HG03469 (cell line): Measurements from ENCODE around the gene ISG15.
A peak's percentile ranks its signal among the peaks of the same experiment; 100 is the strongest.

Source experiments
- ATAC-seq: cut with Tn5 transposase; IDR thresholded peaks from one replicate; pipeline ENCODE4 v1.9.1; 2021; ENCODE audit warnings: mild to moderate bottlenecking, moderate library complexity, moderate number of reproducible peaks; ENCODE audit not compliant: unreplicated experiment

Gene ISG15

DNA sequence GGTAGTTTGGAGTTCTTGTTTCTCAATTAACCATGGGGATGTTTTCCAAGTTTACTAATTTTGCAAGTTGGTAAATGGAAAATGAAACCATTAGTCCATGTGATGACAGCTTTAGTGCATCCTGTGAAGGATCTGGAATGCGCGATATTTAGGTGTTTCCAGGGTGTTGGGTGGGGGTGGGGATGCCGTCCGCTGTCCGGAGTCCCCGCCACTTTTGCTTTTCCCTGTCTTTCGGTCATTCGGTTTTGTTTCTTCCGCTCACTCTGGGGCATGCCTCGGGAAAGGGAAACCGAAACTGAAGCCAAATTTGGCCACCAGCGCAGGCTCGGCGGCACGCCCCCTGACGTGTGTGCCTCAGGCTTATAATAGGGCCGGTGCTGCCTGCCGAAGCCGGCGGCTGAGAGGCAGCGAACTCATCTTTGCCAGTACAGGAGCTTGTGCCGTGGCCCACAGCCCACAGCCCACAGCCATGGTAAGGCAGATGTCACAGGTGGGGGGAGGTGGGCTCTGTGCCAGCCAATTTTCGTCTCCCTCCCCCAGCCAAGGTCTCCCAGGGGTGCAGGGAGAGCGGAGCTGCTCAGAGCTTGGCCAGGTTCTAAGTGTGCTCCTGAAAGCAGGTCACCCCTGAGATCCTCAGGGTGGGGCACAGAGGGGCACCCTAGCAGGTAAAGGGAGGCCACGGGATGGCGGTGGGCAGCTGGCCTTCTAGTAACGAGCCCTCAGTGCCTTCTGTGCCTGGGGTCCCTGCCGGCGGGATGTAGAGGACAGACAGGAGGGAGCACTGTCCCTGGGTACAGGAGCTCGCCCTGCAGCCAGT lies at the start of gene ISG15:
Gene ISG15 (plus strand): TSS at position 393 of the 817 bp plus-strand sequence. CDS start 77 bp downstream, at position 470.
- peak; percentile 74 for ATAC-seq

DNA sequence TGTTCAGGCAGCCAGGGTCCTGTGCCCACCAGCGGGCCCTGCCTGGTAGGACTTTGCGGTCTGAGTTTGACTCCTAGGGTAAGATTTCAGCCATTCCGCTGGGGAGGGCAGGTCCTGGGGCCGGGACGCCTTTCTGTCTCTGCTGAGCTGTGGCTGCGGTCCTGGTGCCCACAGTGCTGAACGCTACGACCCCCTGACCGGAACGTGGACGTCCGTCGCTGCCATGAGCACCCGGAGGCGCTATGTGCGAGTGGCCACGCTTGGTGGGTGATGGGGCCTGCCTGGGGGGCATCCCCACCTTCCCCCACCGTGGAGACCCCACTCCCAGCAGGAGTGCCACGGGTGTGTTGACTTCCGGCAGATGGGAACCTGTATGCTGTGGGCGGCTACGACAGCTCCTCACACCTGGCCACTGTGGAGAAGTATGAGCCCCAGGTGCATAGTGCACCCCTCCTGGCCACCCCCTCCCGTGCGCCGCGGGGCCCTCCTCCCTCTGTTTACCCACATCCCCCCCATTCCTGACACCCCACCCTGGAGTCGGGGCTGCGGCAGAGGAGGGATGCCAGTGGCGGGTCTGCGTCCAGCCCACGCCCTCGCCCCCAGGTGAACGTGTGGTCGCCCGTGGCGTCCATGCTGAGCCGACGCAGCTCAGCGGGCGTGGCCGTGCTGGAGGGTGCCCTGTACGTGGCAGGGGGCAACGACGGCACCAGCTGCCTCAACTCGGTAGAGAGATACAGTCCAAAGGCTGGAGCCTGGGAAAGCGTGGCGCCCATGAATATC lies 49.4 kb upstream of the ISG15 start:
- ATAC-seq = no peak

DNA sequence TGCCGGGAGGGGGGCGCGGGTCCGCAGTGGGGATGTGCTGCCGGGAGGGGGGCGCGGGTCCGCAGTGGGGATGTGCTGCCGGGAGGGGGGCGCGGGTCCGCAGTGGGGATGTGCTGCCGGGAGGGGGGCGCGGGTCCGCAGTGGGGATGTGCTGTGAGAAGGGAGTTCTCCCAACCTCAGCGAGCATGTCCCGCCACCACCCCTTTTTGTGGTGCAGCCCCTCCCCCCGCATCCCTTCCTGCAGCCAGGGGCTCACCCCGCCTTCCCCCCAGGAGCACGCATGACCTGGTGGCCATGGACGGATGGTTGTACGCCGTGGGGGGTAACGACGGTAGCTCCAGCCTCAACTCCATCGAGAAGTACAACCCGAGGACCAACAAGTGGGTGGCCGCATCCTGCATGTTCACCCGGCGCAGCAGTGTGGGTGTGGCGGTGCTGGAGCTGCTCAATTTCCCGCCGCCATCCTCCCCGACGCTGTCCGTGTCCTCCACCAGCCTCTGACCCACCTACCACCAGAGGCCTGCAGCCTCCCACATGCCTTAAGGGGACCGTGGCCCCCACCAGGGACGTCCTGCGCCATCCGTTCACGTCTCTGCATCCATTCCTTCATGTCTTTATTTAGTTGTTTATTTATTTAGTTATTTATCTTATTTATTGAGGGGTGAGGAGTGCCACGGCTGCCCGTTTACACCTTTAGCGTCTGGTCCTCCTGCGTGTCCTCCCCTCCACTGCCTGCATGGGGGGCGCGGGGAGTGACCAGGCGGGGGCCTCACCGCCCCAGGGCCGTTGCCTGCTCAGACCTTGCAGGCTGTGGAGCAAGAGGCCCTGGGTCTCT lies 48.4 kb upstream of the ISG15 start:
- no peak for ATAC-seq

DNA sequence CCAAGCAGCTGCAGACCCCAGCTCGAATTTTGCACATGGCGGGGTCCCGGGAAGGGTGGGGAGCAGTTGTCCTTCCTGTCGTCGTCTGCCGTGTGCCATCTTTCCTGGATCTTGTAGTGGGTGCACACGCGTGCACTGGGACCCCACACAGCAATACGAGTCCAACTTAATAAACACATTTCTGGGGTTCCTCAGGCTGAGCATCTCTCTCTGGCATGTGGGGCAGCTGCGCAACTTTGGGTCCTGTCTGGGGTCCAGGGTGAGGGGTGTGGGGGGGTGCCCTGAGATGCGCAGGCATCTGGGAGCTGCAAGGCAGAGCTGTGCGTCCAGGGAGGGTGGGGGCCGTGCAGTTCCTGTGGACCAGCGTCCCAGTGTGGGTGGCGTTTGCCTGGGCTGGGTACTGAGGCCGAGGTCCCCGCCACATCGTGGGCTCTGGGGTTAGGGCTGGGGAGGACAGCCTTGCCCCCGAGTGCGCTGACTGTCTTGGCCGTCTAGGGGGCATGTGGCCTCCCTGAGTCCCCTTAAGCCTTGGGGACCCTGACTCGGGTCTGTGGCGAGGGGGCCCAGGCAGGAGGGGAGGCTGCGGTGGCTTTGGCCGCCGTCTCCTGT lies 47.7 kb upstream of the ISG15 start:
- no peak for ATAC-seq

DNA sequence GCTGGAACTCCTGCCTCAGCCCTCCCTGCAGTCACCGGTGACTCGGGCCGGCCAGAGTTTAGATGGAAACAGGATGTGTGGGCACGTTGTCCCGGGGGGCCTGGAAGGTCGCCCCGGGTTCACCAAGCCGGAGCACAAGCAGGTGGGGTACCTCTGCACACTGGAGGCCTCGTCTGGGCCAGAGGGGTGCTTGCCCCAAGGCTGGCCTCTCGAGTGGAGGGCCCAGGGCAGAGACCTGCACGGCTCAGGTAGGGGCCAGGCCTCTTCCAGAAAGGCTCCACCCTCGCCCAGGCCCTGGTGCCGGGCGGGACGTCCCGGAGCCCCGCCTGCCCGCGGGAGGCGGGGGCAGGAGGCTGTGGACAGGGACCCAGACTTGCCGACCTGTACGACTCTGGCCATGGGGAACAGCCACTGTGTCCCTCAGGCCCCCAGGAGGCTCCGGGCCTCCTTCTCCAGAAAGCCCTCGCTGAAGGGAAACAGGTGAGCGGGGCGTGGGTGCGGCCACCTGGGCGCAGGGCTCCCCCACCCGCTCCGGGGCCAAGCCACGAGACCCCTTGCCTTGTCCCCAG lies 47.1 kb upstream of the ISG15 start, which contains the start of gene PLEKHN1:
Gene PLEKHN1 (plus strand): TSS at position 348 of the 569 bp plus-strand sequence. CDS start 50 bp downstream, at position 398.
- ATAC-seq = no peak

DNA sequence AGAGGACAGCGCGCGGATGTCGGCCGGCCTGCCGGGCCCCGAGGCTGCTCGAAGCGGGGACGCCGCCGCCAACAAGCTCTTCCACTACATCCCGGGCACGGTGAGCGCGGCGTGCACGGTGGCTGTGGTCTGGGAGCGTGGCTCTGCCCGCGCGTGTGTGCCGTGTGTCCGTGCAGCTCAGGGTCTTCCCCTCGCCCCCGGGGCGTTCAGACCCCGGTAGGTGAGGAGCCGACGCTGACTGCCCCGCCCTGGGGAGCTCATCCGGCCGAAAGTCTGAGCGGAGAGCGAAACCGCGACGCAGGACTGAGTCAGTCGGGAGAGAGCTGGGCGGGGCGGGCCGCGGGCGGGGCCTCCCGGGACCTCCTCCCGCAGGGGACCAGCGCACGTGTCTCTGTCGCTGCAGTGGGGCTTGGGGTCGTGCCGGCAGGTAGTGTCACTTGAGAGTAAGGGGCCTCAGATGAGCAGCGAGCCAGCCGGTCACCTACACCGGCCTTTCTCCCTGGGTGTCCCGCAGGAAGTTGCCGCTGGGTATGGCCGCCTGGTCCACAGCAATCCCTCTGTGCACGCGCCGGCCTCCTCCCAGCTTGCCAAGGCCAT lies 46.5 kb upstream of the ISG15 start:
- no peak for ATAC-seq

DNA sequence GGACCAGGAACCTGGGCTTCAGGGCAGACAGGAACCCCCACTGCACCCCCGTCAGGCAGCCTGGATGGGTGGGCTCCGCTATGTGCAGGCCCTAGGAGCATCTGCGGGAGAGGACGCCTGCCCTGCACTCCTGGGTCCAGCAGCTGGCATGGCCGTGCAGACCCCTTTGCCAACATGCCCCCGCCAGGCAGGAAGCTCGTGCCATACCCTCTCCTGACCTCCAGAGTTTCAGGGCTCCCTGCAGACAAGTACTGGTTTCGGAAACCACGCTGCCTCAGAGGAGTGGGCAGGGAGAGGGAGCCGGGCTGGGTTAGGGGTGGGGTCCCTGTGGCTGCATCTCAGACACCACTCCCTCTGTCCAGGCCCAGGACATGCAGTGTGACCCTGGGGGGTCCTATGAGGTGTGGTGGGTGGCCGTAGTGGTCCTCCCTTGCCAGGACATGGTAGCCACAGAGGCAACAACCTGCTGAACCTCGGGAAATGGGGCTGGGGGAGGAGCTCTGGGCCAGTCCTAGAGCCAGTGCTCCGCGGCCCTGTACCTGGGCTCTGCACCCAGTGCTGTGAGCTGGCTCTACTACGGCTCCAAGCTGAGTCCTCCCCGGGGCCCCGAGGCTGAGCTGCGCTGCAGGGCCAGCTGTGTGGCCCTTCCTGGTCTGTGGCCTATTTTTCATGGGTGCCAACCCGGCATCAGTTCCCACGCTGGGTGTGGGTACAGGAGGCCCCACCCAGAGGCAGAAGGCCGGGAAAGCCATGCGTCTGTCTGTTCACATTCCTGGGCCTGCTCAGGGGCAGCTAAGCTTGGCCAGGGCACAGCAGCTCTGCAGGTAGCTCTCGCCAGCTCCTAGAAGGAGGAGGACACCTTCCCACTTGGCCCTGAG lies 45.6 kb upstream of the ISG15 start:
- ATAC-seq = no peak

DNA sequence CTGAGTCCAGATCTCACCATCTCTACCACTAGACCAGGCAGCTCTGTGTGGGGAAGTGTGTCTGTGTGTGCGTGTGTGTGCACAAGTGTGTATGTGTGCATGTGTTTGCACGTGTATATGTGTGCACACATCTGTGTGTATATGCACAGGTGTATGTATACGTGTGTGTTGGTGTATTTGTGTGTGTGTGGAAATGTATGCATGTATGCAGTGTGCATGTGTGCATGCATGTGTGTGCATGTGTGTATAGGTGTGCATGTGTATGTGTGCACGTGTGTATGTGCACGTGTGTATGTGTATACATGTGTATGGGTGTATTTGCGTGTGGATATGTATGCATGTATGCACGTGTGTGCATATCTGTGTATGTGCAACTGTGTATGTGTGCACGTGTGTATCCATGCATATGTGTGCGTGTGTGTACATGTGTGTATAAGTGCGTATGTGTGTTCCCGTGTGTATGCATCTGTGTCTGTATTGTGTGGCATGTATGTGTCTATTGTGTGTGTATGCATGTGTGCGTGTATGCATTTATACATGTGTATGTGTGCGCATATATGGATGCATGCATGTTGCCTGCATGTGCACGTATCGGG lies 43.9 kb upstream of the ISG15 start:
- no peak for ATAC-seq

DNA sequence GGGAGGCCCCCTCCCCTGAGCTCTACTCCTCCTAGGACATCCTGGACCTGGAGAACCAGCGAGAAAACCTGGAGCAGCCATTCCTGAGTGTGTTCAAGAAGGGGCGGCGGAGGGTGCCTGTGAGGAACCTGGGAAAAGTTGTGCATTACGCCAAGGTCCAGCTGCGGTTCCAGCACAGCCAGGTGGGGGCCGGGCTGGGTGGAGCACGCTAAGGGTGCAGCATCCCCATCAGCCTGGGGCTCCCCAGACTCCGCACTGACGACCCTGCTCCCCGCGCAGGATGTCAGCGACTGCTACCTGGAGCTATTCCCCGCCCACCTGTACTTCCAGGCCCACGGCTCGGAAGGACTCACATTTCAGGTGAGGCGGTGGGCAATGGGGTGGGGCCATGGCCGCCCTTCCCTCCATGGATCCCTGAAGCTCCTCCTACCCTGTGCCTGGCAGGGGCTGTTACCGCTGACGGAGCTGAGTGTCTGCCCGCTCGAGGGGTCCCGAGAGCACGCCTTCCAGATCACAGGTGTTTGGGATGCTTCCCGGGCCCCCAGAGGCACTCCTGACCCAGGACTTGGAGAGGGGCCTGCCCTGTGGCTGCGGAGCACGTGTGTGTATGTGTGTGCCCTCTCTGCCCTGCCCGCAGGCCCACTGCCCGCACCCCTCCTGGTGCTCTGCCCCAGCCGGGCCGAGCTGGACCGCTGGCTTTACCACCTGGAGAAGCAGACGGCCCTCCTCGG lies 42.9 kb upstream of the ISG15 start:
- ATAC-seq = no peak

DNA sequence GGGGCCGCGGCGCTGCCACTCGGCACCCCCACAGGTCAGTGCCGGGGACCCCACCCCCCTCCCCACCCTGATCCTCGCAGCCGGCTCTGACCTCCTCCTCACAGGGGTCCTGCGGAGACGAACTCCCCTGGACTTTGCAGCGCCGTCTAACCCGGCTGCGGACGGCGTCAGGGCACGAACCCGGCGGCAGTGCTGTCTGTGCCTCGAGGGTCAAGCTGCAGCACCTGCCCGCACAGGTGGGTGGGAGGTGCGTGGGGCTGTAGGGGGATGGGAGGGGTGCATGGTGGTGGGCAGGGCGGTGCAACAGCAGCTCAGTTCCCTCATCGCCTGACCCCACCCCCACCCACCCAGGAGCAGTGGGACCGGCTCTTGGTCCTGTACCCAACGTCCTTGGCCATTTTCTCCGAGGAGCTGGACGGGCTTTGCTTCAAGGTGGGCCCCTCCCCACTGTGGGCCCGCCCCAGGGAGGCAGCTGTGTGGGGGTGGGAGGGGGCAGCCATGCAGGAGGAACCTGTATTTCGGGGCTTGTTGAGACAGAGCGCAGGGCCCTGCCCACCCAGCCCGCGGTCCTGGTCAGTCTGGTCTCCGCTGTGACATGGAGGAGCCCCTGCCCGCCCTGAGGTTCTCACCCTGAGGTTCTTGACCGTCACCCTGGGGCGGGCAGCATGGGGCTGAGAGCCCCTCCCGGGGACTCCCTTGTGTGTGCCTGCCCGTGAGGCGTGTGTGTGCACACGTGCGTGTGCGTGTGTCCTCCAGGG lies 42.1 kb upstream of the ISG15 start:
- no peak for ATAC-seq

DNA sequence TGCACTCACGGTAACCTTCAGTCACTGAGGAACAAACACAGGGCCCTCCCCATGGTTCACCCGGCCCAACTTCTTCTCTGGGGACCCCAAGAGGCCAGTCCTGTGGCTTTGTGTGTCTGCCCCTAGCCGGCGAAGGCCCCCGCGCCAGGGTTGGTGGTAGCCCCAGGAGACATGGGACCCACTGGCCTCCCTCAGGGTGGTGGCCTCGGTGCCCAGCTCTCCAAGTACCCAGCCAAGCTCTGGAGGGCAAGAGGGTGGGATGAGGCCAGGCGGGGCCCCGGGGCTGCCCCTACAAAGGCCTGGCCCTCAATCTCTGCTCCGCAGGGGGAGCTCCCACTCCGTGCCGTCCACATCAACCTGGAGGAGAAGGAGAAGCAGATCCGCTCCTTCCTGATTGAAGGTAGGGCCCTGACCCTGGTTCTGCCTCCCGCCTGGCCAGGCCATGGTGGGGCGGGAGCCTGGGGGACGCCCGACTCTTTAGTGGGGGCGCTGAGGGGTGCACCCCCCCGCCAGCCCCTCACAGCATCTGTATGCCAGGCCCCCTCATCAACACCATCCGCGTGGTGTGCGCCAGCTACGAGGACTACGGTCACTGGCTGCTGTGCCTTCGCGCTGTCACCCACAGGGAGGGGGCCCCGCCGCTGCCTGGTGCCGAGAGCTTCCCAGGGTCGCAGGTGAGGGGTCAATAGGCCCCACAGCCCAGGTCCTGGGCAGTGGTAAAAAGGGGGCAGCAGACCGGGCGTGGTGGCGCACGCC lies 41.4 kb upstream of the ISG15 start:
- ATAC-seq = no peak

DNA sequence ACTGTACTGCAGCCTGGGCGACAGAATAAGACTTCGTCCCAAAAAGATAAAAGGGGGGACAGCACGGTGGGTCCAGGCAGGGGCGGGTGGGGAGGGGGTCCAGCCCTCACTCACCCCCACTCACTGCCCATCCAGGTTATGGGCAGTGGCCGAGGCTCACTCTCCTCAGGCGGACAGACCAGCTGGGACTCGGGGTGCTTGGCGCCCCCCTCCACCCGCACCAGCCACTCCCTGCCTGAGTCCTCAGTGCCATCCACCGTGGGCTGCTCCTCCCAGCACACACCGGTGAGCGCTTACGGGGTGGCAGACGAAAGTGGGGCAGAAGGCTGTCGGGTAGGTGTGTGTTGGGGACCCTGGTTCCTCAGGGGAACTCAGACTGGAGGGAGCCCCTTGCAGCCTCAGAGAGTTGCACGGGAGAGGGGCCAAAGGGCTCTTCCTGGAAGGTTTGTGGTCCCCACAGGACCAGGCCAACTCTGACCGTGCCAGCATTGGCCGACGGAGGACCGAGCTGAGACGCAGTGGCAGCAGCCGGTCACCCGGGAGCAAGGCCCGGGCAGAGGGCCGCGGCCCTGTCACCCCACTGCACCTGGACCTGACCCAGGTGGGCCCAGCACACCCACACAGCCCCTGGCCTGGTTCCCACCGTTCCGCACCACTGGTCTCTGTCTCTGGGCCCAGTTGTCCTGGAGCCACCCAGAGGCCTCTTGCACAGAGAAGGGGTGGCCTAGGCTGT lies 40.4 kb upstream of the ISG15 start:
- ATAC-seq = no peak

DNA sequence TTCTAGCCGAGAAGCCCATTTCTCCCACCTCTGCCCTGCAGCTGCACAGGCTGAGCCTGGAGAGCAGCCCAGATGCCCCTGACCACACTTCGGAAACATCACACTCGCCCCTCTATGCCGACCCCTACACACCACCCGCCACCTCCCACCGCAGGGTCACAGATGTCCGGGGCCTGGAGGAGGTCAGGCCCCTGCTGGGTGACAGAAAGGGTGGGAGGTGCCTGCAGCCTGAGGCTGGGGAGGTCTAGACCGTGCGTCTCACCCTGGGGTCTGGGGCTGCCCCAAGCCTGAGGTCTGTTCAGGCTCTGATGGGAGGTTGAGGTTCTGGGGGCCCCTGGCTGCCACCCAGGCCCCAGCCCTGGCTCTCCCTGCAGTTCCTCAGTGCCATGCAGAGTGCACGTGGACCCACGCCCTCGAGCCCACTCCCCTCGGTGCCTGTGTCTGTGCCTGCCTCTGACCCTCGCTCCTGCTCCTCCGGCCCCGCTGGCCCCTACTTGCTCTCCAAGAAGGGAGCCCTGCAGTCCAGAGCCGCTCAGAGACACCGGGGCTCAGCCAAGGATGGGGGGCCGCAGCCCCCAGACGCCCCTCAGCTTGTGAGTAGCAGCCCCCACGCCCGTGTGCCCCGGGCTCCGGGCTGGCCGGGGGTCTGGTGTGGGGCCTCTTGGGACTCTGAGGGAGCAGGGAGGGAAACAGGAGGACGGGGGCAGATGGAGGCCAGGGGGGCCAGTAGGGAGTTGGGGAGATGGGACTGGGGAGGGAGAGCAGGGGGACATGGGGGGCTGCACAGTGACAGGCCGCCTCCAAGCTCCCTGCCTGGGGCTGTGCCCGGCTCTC lies 39.6 kb upstream of the ISG15 start:
- ATAC-seq = no peak

DNA sequence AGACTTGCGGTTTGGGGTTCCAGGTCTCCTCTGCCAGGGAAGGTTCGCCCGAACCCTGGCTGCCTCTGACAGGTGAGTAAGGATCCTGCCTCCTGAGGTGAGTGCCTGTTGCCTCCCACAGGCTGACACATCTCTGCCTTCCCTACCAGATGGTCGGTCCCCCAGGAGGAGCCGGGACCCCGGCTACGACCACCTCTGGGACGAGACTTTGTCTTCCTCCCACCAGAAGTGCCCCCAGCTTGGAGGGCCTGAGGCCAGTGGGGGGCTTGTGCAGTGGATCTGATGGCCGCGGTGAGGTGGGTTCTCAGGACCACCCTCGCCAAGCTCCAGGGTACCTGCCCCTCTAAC lies 39.0 kb upstream of the ISG15 start:
- ATAC-seq = no peak

DNA sequence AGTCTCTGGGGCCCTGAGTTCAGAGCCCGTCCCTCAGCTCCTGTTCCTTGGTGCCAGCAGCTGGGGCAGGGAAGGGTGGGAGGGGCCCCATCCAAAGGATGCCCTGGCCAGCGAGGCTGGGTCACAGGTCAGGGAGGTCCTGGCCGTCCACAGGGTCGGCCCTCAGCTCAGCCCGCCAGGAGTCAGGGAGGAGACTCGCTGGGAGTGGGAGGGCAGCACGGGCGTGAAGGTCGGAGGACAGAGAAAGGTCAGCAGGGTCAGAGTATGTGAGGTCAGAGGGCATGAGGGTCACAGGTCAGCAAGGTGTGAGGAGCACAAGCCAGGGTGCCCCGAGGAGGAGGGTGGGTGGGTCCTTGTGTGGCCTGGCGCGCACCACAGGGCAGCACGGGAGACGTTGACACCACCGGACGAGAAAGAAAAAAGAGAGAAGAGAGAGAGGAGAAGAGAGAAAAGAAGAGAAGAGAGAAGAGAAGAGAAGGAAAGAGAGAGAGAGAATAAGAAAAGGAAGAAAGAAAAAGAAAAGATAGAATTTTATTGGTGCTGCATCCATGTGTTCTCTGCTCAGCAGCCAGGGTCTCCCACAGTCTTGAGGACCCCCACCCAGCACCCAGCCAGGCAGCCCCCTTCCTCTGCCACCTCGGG lies 38.5 kb upstream of the ISG15 start:
- ATAC-seq = no peak
